HG03135 (cell line): ENCODE measurements around the gene NCOA5.

Experiments used
- ATAC-seq: cut with Tn5 transposase; IDR thresholded peaks from one replicate; pipeline ENCODE4 v1.9.1; 2021; ENCODE audit warnings: mild to moderate bottlenecking, moderate library complexity; ENCODE audit not compliant: unreplicated experiment

Gene NCOA5

DNA sequence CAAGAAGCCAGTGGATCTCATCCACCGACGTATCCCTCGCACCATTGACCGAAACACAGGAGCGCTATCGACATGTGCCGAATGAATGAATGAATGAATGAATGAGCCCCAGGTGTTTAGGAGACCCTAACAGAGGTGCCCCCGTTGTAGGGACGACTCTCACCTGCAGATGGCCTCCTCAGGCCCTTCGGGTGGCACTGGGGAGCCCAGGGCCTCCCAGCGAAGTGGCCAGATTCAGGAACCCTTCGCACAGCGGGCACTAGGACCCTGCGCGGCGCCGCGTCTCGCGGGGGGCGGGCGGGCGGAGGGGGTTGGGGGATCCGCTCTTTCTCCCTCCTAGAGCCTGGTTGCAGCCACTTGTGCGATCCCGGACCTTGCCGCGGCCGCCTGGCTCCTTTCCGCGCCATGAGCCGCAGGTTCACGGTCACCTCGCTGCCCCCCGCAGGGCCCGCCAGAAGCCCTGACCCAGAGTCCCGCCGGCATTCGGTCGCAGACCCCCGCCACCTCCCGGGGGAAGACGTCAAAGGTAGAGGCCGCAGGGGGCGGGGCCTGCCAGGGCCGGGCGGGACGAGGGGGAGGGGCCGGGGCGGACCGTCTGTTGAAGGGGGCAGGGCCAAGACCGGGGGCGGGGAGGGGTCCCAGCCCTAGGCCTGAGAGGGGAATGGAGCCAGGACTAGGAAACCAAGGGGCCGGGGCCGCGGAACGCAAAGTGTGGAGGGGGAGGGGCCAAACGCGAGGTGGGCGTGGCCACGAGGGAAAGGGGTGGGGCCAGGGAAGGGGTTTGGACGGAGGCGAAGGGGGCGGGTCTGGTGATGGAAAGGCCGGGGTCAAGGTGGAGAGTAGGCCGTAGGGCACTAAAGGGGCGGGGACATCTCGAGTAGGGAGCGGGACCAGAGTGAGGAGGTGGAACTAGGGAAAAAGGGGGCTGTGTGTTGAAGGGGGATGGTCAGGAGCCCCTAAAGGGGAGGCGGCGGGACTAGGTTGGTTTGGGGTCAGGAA lies 68.1 kb downstream of the NCOA5 start:
- ATAC-seq = no peak

DNA sequence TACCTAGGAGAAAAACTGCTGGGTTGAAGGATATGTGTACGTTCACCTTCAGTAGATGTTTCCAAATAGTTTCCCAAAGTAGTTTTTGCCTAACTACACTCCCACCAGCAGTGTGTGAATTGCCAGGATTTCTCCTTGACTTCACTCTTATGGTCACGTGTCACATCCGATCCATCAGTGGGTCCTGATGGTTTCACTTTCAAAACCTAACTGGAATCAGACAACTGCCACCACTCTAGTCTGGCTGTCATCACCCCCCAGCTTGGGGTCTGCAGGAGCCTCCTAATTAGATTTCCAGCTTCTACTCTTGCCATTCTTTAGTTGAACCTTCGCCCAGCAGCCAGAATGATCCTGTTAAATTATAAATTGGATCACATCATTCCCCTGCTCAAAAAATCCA lies 69.2 kb downstream of the NCOA5 start:
- ATAC-seq = no peak

DNA sequence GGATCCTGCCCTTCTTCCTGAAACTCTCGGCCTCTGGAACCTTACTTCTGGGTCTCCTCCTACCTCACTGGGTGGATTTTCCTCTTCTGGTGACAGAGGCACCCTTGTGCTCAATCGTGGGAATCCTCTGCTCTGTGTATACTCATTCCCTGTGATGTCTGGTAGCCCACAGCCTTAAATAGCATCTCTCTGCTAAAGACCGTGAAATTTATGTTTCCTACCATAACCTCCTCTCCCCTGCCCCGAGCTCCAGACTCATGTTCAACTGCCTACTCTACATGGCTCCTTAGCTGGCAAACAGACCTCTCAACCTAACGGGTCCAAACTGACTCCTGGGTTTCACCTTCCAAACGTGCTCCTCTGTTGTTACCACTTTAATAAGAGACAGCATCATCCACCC lies 71.2 kb downstream of the NCOA5 start:
- no peak for ATAC-seq

- ATAC-seq = no peak
These were observed 71.7 kb downstream of the NCOA5 start for GRCh38 chr20:46018112-46018511.

GRCh38 chr20:46017272-46017671 lies 72.5 kb downstream of the NCOA5 start:
- no peak for ATAC-seq

GRCh38 chr20:46014517-46015396 lies 75.0 kb downstream of the NCOA5 start:
- no peak for ATAC-seq

- peak; percentile 60 for ATAC-seq
These were observed 75.8 kb downstream of the NCOA5 start for GRCh38 chr20:46013829-46014516.

- no peak for ATAC-seq
These were observed 76.4 kb downstream of the NCOA5 start for GRCh38 chr20:46013322-46013828.

DNA sequence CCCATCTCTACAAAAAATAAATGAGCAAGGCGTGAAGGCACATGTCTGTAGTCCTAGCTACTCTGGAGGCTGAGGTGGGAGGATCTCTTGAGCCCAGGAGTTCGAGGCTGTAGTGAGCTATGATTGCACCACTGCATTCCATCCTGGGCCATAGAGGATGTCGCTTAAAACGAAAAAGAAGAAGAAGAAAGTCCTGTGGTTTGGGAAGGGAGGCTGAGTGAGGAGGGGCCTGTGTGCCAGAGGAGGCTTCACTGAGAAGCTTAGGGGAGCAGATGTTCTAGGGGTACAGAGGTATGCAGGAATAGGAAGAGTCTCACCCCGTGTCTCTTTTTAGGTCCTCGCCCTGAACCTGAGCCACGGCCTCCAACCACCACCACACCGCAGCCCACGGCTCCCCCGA lies 76.8 kb downstream of the NCOA5 start:
- ATAC-seq = no peak

DNA sequence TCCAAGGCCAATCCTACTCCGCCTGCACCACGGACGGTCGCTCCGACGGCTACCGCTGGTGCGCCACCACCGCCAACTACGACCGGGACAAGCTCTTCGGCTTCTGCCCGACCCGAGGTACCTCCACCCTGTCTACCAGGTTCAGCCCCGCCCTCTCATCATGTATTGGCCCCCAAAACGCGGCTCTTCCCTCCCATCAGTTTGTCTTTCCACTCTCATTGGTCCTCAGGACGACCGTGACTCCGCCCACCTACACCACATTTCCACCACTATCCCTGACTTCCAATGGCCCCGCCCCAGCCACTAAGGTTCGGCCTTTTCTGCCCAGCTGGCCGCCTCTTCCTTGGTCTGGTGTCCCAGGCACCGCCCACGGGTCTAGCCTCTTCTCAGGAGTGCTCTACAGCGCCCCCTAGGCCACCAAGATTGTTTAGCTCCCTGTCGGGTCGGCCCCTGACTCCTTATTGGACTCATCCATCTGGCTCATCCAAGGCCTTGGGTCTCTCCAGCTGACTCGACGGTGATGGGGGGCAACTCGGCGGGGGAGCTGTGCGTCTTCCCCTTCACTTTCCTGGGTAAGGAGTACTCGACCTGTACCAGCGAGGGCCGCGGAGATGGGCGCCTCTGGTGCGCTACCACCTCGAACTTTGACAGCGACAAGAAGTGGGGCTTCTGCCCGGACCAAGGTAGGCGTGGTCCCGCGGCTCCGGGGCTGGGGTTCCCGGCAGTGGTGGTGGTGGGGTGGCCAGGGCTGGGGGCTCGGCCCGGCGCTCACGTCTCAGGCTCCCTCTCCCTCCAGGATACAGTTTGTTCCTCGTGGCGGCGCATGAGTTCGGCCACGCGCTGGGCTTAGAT lies 77.9 kb downstream of the NCOA5 start:
- no peak for ATAC-seq
